K562 (cell line): ENCODE results near the gene PBX2. TPM values are rescaled to one million over a fixed set of nuclear protein-coding genes. Genes with fewer than 3 reads are reported as not detected.

Experiments used
- ATAC-seq: fragments of 200-7000 bp; cut with Tn5 transposase; 3 replicates; pipeline ENCODE4 v1.9.1; 2020; ENCODE audit warnings: moderate library complexity
- BruUV-seq: library from RNA; stranded (reverse); fragments of 400-500 nt; replicated peaks from 2 replicates; lab custom pipeline; 2021; lab: Mats Ljungman, UMichigan
- CTCF ChIA-PET: fragments of 300-600 bp; formaldehyde crosslinking; extraction: SDS; loops from one replicate; lab custom pipeline; 2021; ENCODE audit warnings: low intra/inter-chr PET ratio; lab: Yijun Ruan, JAX
- POLR2A ChIA-PET: fragments of 300-600, 350-650 bp; sonication (Branson Sonifier 250); formaldehyde crosslinking; extraction: SDS; loops from one replicate; lab custom pipeline; 2021; ENCODE audit warnings: antibody characterized with exemption, inconsistent platforms; lab: Yijun Ruan, JAX
- DNase-seq, 4 experiments: peaks; one replicate each; pipeline versions ENCODE4 v3.0.0 to v3.0.0-alpha.2; 2011 to 2018; ENCODE audit warnings: low spot score in 3 of 4, mixed read lengths in 3 of 4; ENCODE audit errors: extremely low read depth in 1 of 4
- FAIRE-seq: peaks from 2 replicates; lab custom pipeline; 2011; peaks lifted over from hg19 to GRCh38; lab: Jason Lieb, UNC
- H2AFZ ChIP-seq: 2 replicates; pipeline ENCODE4 v1.6.0; 2011; ENCODE audit warnings: low read depth, low read length, control low read depth, inconsistent platforms
- H3K27ac ChIP-seq: fragments of 200-600 bp; 3 replicates; pipeline ENCODE4 v1.8.0; 2011; ENCODE audit warnings: low read depth, mild to moderate bottlenecking, control low read depth, inconsistent platforms, low read length, moderate library complexity, mixed read lengths; ENCODE audit errors: extremely low read depth
- H3K27me3 ChIP-seq, 2 experiments: fragments of 300-600 bp in 1 of 2; 2 replicates in 1 of 2; 3 replicates in 1 of 2; pipeline versions ENCODE4 v1.6.0 to v1.8.0; 2011; ENCODE audit warnings: inconsistent platforms in 2 of 2, low read length in 2 of 2, mild to moderate bottlenecking in 1 of 2, mixed read lengths in 1 of 2, moderate library complexity in 1 of 2; ENCODE audit not compliant: control insufficient read depth in 2 of 2, insufficient read depth in 2 of 2
- H3K36me3 ChIP-seq: fragments of 300-600 bp; 3 replicates; pipeline ENCODE4 v1.8.0; 2011; ENCODE audit warnings: mild to moderate bottlenecking, low read length, inconsistent platforms; ENCODE audit not compliant: control insufficient read depth, insufficient read depth
- H3K4me1 ChIP-seq, 2 experiments: fragments of 200-600 bp in 1 of 2; replicated peaks in 1 of 2; 2 replicates in 1 of 2; 3 replicates in 1 of 2; pipeline versions ENCODE4 v1.5.1 to v1.8.0; 2011; ENCODE audit warnings: inconsistent platforms in 2 of 2, low read length in 2 of 2, mild to moderate bottlenecking in 1 of 2, mixed read lengths in 1 of 2, moderate library complexity in 1 of 2; ENCODE audit not compliant: control insufficient read depth in 2 of 2, insufficient read depth in 2 of 2
- H3K4me2 ChIP-seq: 2 replicates; pipeline ENCODE4 v1.6.1; 2011; ENCODE audit warnings: low read length, control low read depth, inconsistent platforms, mixed read lengths; ENCODE audit not compliant: insufficient read depth
- H3K4me3 ChIP-seq: fragments of 200-600 bp; sonication (generic), shearing (Covaris generic); 2 replicates; pipeline ENCODE4 v1.5.1; 2016; ENCODE audit warnings: control low read depth, inconsistent platforms
- H3K79me2 ChIP-seq: fragments of 200-600 bp; 3 replicates; pipeline ENCODE4 v1.8.0; 2011; ENCODE audit warnings: low read length, inconsistent platforms; ENCODE audit not compliant: control insufficient read depth, insufficient read depth
- H3K9ac ChIP-seq, 2 experiments: 2 replicates each; pipeline versions ENCODE4 v1.6.0 to v1.6.1; 2011; ENCODE audit warnings: low read depth in 2 of 2, low read length in 2 of 2, control low read depth in 1 of 2, inconsistent platforms in 1 of 2, mild to moderate bottlenecking in 1 of 2, mixed read lengths in 1 of 2; ENCODE audit not compliant: insufficient read depth in 1 of 2
- H3K9me1 ChIP-seq: one replicate; pipeline ENCODE4 v1.6.0; 2011; ENCODE audit warnings: inconsistent platforms, mild to moderate bottlenecking, low read length, moderate library complexity; ENCODE audit not compliant: control insufficient read depth, insufficient read depth
- H3K9me3 ChIP-seq: replicated peaks from 2 replicates; pipeline ENCODE4 v1.5.1; 2011; ENCODE audit warnings: low read depth, low read length, inconsistent platforms; ENCODE audit not compliant: control insufficient read depth, insufficient read depth
- H4K20me1 ChIP-seq: replicated peaks from 2 replicates; pipeline ENCODE4 v1.6.1; 2011; ENCODE audit warnings: low read length, inconsistent platforms, mixed read lengths; ENCODE audit not compliant: control insufficient read depth, insufficient read depth
- BRD9 ChIP-seq: fragments of 450-650 bp; IDR thresholded peaks from 2 replicates; pipeline ENCODE4 v1.6.1; 2018; ENCODE audit warnings: low read depth; ENCODE audit not compliant: partially characterized antibody
- BRF1 ChIP-seq: IDR thresholded peaks from 3 replicates; pipeline ENCODE4 v1.6.1; 2011; ENCODE audit warnings: borderline replicate concordance, mild to moderate bottlenecking; ENCODE audit not compliant: insufficient read length; ENCODE audit errors: extremely low read depth
- ILK ChIP-seq: fragments of 450-650 bp; IDR thresholded peaks from 2 replicates; pipeline ENCODE4 v1.6.1; 2016; ENCODE audit warnings: missing genetic modification characterization, low read depth, mild to moderate bottlenecking, missing compliant biosample characterization, moderate library complexity, borderline replicate concordance
- MCM5 ChIP-seq: fragments of 450-650 bp; IDR thresholded peaks from 2 replicates; pipeline ENCODE4 v1.6.1; 2016; ENCODE audit warnings: low read depth
- MNT ChIP-seq, 2 experiments: fragments of 450-650 bp; conservative IDR thresholded peaks; 2 replicates each; pipeline ENCODE4 v1.6.1; 2017; ENCODE audit warnings: mild to moderate bottlenecking in 2 of 2, moderate library complexity in 2 of 2
- POLR2AphosphoS2 ChIP-seq: IDR thresholded peaks from 2 replicates; pipeline ENCODE4 v1.6.1; 2012; ENCODE audit warnings: low read length, improper control_type of control experiment
- POLR3A ChIP-seq: IDR thresholded peaks from 2 replicates; pipeline ENCODE4 v1.6.1; 2011; ENCODE audit warnings: borderline replicate concordance, mild to moderate bottlenecking, moderate library complexity; ENCODE audit not compliant: insufficient read length, insufficient read depth; ENCODE audit errors: extremely low read depth
- RFX1 ChIP-seq: fragments of 450-650 bp; IDR thresholded peaks from 2 replicates; pipeline ENCODE4 v1.6.1; 2016; ENCODE audit warnings: mild to moderate bottlenecking, moderate library complexity
- SP1 ChIP-seq: sonication (generic); formaldehyde crosslinking; IDR thresholded peaks from 2 replicates; pipeline ENCODE4 v1.8.1; 2022; ENCODE audit warnings: mild to moderate bottlenecking, missing genetic modification reagents
- TRIM28 ChIP-seq: fragments of 450-650 bp; IDR thresholded peaks from 2 replicates; pipeline ENCODE4 v1.6.1; 2017
- ZBTB12 ChIP-seq: fragments of 250-450 bp; sonication (Bioruptor Pico); IDR thresholded peaks from 2 replicates; pipeline ENCODE4 v1.4.0; 2020
- ZNF609 ChIP-seq: sonication (generic); formaldehyde crosslinking; IDR thresholded peaks from 2 replicates; pipeline ENCODE4 v1.8.1; 2023; ENCODE audit warnings: missing genetic modification reagents, mild to moderate bottlenecking, borderline replicate concordance
- WGBS: fragments of 100-300 bp; shearing (Covaris generic); methylation state at CpG from one replicate; pipeline ENCODE4 v1.1.6; 2016; ENCODE audit warnings: low coverage, mixed read lengths; ENCODE audit not compliant: insufficient coverage; ENCODE audit errors: missing lambda C conversion rate; 5-methylcytosine and 5-hydroxymethylcytosine counted together
- in situ Hi-C: fragments of 300-500 bp; cut with MboI; formaldehyde crosslinking; loops from 4 replicates; pipeline ENCODE4 v1.15.0; 2018; ENCODE audit warnings: inconsistent platforms, mixed read lengths
- intact Hi-C: fragments of 100-400 bp; cut with micrococcal nuclease; formaldehyde crosslinking; loops from 2 replicates; pipeline ENCODE4 v1.14.2; 2022
- polyA plus RNA-seq, 8 experiments: library from polyadenylated mRNA; depleted of rRNA in 4 of 8; stranded (reverse) in 5 of 8; unstranded in 3 of 8; fragments of >200 nt; fragmentation: Nextera tagmentation in 2 of 8; fragmentation: Illumina TruSeq in 1 of 8; extraction: Ambion mirVana in 2 of 8; extraction: Trizol in 1 of 8; gene quantifications; 2 replicates each; pipeline versions ENCODE4 v1.2.1 to v1.2.3, GENCODE V29; 2011 to 2014; ENCODE audit warnings: inconsistent platforms in 1 of 8, missing spikeins in 1 of 8
- total RNA-seq, 7 experiments: library from RNA; depleted of rRNA in 6 of 7; stranded (reverse); fragments of >200 nt in 6 of 7; fragmentation: Illumina TruSeq in 2 of 7; extraction: Trizol in 2 of 7; gene quantifications; 2 replicates each; pipeline versions ENCODE4 v1.2.1 to v1.2.3, GENCODE V29; 2011 to 2021; ENCODE audit warnings: low replicate concordance in 1 of 7

The PBX2 gene
- total and polyA plus RNA-seq, 9 of the 15 experiments (the other 6 are each of a cell fraction or from before 2014, with no cell fraction given), result 1.9 to 134 (median 62.5) TPM

- peak within 1 kb of the TSS; percentile 89 for H3K27ac ChIP-seq
- no peaks in the 10 kb centered on the region for H3K9me3 ChIP-seq
- peak within 1 kb of the TSS; percentile 65 for H3K4me3 ChIP-seq
- no peaks in the 10 kb centered on the region for H3K27me3 ChIP-seq
- no peaks in the 10 kb centered on the region for H4K20me1 ChIP-seq
- in situ Hi-C loops (no loop called here), intact Hi-C loops (loop anchor here (1.0 kb wide), 3 partner anchors 24 to 41 kb away; partner anchors contain the start of gene FKBPL)
- H3K36me3 ChIP-seq, result peaks cover 37% of the 10 kb centered on the region
- peak within 1 kb of the TSS; percentile 91 for H2AFZ ChIP-seq
- ChIA-PET POLR2A (interaction anchor here (0.6 to 2.1 kb wide), 5 partner anchors 11 to 326 kb away, joined by 3 to 7 read pairs (median 4); partner anchors contain the start of genes EGFL8 and HSPA1B), CTCF (interaction anchor here (0.9 to 4.2 kb wide), 3 partner anchors 25 to 37 kb away, joined by 3 to 51 read pairs (median 8); no protein-coding TSS in a partner anchor)
- FAIRE-seq, result peak; percentile 93
- WGBS, result under 1% methylated on average over 47 of the region's 52 CpGs
- peak; percentile 88 to 97 (median 92) for DNase-seq
- no peaks in the 10 kb centered on the region for H3K9me1 ChIP-seq
- ATAC-seq, result peak; percentile 83
- peaks cover 44% of the 10 kb centered on the region for H3K79me2 ChIP-seq
- peak within 1 kb of the TSS; percentile 86 to 93 for H3K9ac ChIP-seq
- H3K4me1 ChIP-seq, result peaks cover 25 to 62% of the 10 kb centered on the region in 2 experiments; a peak in 4 of 5 replicates
- H3K4me2 ChIP-seq, result peak within 1 kb of the TSS; percentile 86
- no TSS peak for BruUV-seq
- TF ChIP-seq ZNF609 (CRISPR knock-in tag) (peak; percentile 90), SP1 (CRISPR knock-in tag) (peak; percentile 83), MCM5 (no peak), POLR3A (no peak), RFX1 (peak; percentile 91), TRIM28 (no peak), ILK (tag) (no peak), BRD9 (no peak), POLR2AphosphoS2 (peak; percentile 11; the same call in 1 of the 2 replicates), ZBTB12 (CRISPR knock-in tag) (peak; percentile 92), MNT (conservative IDR thresholded peaks at IDR 0.05) (peak in 1 of 2 experiments; percentile 97; a peak in 2 of 4 replicates), BRF1 (no peak)
These were observed 36.2 kb downstream of the PBX2 start, which contains the start of gene PPT2 for GRCh38 chr6:32153564-32154513. Gene PPT2 (plus strand): TSS chr6:32154141. CDS start chr6:32154595, 454 bp downstream.
